ENCODE results near the gene SPRN. TPM values are rescaled to one million over a fixed set of nuclear protein-coding genes. Genes with fewer than 3 reads are reported as not detected.
"Not testable (repeated sequence)": the region's sequence is repeated elsewhere in the genome, so short reads cannot be mapped to it uniquely, and the experiment has no call there.

SPRN gene
- total RNA-seq, 8 experiments from 2014 or later, result 2.2 to 8.8 (median 3.4) TPM

DNA sequence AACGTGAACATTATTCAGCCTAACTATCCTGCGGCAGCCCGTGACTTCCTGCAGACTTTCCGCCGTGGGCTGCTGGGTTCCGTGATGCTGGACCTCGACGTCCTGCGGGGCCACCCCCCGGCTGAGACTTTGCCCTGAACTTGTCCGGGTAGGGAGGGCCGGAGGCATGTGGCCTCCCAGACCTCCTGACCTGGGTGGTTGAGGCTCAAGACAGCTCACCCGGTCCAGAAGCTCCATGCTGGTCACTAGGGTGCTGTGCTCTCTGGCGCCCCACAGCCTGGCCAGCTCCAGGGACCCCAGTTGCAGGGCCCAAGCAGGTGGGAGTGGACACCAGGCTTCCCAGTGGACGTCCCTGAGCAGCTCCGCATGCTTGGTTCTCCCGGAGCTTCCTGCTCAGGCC lies 4.4 kb downstream of the SPRN start:
- 88 to 98% (median 90%) methylated on average over 2 to 10 of the region's 17 CpGs; no CpG with 5 or more reads in 4 of the 10 experiments for WGBS, 10 experiments
- in situ Hi-C loops (cut with MboI; ENCODE audit: low pct_unique_long_range_greater_than_20kb in 2 of 9, low sequenced_read_pairs in 9 of 9, unreplicated experiment in 9 of 9), result no loop called here
- Histone ChIP-seq H3K4me3 (no peak overlapping the region), H3K4me1 (replicated peaks in 1 of 2) (peaks cover 0 to 4% of the 10 kb centered on the region in 2 donors), H3K27ac (no peak overlapping the region)
- ATAC-seq (replicated peaks in 6 of 8), result no peak

DNA sequence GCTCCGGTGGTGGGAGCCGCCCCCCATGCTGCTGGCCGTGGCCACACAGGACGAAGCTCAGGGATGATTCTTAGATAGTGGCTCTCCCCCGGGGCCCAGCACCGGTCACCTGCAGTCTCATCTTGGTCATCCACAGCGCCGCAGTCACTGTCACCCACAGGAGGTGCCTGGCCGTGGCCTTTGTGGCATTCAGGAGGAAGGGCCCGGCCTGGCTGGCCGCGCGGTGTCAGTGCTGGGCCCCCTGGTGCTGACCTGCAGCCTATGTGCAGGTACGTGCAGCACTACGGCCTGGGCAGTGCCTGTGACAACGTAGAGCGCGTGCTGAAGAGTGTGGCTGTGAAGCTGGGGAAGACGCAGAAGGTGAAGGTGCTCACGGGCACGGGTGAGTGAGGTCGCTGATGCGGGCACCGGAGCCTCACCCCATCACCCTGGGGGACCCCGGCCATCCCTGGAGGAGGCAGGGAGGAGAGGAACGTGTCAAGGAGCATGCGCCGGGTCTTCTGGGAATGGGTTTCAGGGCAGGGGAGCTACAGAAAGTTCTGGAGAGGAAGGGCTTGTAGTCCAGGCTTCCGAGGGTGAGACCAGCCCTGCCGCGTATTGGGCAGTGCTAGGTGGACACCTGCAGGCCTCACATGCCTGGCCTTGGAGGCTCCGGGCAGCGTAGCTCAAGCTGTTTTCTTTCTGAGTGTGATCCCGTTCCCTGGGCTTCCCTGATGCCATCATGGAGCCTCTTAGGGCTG lies 5.0 kb downstream of the SPRN start:
- in situ Hi-C loops (cut with MboI; ENCODE audit: low pct_unique_long_range_greater_than_20kb in 2 of 9, low sequenced_read_pairs in 9 of 9, unreplicated experiment in 9 of 9), result no loop called here
- no peak for ATAC-seq (replicated peaks in 6 of 8)
- WGBS, 10 experiments, result 73 to 100% (median 98%) methylated on average over 1 to 9 of the region's 34 CpGs; no CpG with 5 or more reads in 7 of the 10 experiments
- Histone ChIP-seq H3K27ac (no peak overlapping the region), H3K4me1 (replicated peaks in 1 of 2) (peaks cover 0 to 4% of the 10 kb centered on the region in 2 donors), H3K4me3 (no peak overlapping the region)

- H3K4me1 ChIP-seq (replicated peaks in 1 of 2), result peaks cover 0 to 4% of the 10 kb centered on the region in 2 donors
- in situ Hi-C loops (cut with MboI; ENCODE audit: low pct_unique_long_range_greater_than_20kb in 2 of 9, low sequenced_read_pairs in 9 of 9, unreplicated experiment in 9 of 9), result no loop called here
- H3K4me3 ChIP-seq, result no peak overlapping the region
- no peak overlapping the region for H3K27ac ChIP-seq
- WGBS, 10 experiments, result 80 to 100% (median 94%) methylated on average over 2 to 11 of the region's 14 CpGs; no CpG with 5 or more reads in 5 of the 10 experiments
- ATAC-seq (replicated peaks in 6 of 8), result no peak
Observed at GRCh38 chr10:133418289-133418993, 6.0 kb downstream of the SPRN start.

GRCh38 chr10:133415752-133416151 lies 8.7 kb downstream of the SPRN start:
- ATAC-seq (replicated peaks in 6 of 8), result no peak
- 88 to 100% (median 100%) methylated on average over 1 to 10 of the region's 25 CpGs; no CpG with 5 or more reads in 2 of the 10 experiments for WGBS, 10 experiments
- in situ Hi-C loops (cut with MboI; ENCODE audit: low pct_unique_long_range_greater_than_20kb in 2 of 9, low sequenced_read_pairs in 9 of 9, unreplicated experiment in 9 of 9), result no loop called here
- Histone ChIP-seq H3K4me1 (replicated peaks in 1 of 2) (no peaks in the 10 kb centered on the region), H3K4me3 (no peak overlapping the region), H3K27ac (no peak overlapping the region)

GRCh38 chr10:133414401-133414800 lies 10.0 kb downstream of the SPRN start:
- ATAC-seq (replicated peaks in 6 of 8); H3K27ac ChIP-seq; H3K4me3 ChIP-seq; in situ Hi-C loops (cut with MboI; ENCODE audit: low pct_unique_long_range_greater_than_20kb in 2 of 9, low sequenced_read_pairs in 9 of 9, unreplicated experiment in 9 of 9); H3K4me1 ChIP-seq (replicated peaks in 1 of 2): not testable (repeated sequence)
- WGBS, 10 experiments, result 95% methylated on average over 4 of the region's 23 CpGs; no CpG with 5 or more reads in 9 of the 10 experiments

DNA sequence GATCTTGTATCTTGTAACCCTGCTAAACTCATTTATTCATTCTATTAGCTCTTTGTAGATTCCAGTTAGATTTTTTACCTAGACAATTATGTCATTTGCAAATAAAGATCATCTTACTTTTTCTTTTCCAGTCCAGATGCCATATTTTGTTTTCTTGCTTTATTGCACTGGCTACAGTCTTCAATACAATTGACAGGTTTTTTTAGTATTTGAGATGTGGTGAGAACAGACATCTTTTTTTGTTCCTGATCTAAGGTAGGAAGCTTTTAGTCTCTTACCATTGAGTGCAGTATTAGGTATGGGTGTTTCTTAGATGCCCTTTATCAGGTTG lies 12.1 kb downstream of the SPRN start:
- H3K4me1 ChIP-seq (replicated peaks in 1 of 2), result no peaks in the 10 kb centered on the region
- in situ Hi-C loops (cut with MboI; ENCODE audit: low pct_unique_long_range_greater_than_20kb in 2 of 9, low sequenced_read_pairs in 9 of 9, unreplicated experiment in 9 of 9), result no loop called here
- ATAC-seq (replicated peaks in 6 of 8), result no peak
- no peak overlapping the region for H3K27ac ChIP-seq
- no peak overlapping the region for H3K4me3 ChIP-seq

DNA sequence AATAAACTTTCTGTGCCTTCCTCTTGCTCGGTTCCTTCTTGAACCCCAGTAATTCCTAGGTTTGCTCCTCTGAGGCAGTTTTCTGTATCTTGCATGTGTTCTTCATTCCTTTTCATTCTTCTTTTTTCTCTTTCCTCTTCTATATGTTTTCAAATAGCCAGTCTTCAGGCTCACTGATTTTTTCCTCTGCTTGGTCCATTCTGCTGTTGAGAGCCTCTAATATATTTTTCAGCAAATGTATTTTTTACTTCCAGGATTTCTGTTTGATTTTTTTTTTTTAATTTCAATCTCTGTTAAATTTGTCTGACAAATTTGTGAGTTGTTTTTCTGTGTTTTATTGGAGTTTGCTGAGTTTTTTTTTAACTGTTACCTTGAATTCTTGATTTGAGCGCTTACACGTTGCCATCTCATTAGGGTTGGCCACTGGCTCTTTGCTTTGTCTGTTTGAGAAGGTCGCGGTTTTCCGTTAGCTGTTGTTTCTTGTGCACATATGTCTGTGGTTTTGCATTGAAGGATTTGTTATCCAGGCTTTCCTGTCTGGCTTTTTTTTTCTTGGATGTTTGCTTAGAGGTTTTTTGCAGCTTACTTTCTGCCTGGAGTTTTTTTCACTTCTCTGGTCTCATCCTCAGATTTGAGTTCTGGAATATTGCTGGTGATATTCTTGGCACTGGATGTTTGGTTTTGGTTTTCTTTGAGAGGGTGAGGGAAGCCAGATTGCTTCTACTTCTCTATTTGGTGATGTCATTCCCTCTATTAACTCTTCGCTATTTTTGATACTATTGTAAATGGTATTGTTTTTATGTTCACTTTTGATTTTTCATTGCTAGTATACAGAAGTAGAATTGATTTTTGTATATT lies 12.7 kb downstream of the SPRN start:
- H3K4me3 ChIP-seq, result no peak overlapping the region
- H3K27ac ChIP-seq, result no peak overlapping the region
- in situ Hi-C loops (cut with MboI; ENCODE audit: low pct_unique_long_range_greater_than_20kb in 2 of 9, low sequenced_read_pairs in 9 of 9, unreplicated experiment in 9 of 9), result no loop called here
- no peaks in the 10 kb centered on the region for H3K4me1 ChIP-seq (replicated peaks in 1 of 2)
- 82 to 100% (median 98%) methylated on average over 3 to 7 of the region's 7 CpGs for WGBS, 10 experiments
- no peak for ATAC-seq (replicated peaks in 6 of 8)

- 80 to 99% (median 93%) methylated on average over 2 to 8 of the region's 8 CpGs for WGBS, 10 experiments
- no peak overlapping the region for H3K4me3 ChIP-seq
- ATAC-seq (replicated peaks in 6 of 8), result peak in 2 of 8 experiments; percentile 53 to 60
- in situ Hi-C loops (cut with MboI; ENCODE audit: low pct_unique_long_range_greater_than_20kb in 2 of 9, low sequenced_read_pairs in 9 of 9, unreplicated experiment in 9 of 9), result no loop called here
- H3K4me1 ChIP-seq (replicated peaks in 1 of 2), result no peaks in the 10 kb centered on the region
- no peak overlapping the region for H3K27ac ChIP-seq
Observed at GRCh38 chr10:133405844-133406527, 18.4 kb downstream of the SPRN start.

DNA sequence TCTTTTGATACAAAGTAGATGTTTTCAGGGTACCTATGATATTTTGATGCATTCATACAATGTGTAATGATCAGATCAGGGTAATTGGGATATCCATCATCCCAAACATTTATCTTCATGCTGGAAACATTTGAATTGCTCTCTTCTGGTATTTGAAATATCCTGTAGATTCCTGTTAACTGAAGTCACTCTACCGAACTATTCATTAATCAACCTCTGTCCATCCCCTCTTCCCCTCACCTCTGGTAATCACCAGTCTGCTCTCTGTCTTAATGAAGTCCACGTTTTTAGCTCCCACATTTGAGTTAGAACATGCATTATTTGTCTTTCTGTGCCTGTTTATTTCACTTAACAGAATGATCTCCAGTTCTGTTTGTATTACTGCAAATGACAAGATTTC lies 19.2 kb downstream of the SPRN start:
- Histone ChIP-seq H3K4me1 (replicated peaks in 1 of 2) (no peaks in the 10 kb centered on the region), H3K4me3 (no peak overlapping the region), H3K27ac (no peak overlapping the region)
- in situ Hi-C loops (cut with MboI; ENCODE audit: low pct_unique_long_range_greater_than_20kb in 2 of 9, low sequenced_read_pairs in 9 of 9, unreplicated experiment in 9 of 9), result no loop called here
- 17 to 100% (median 63%) methylated on average over 1 to 2 of the region's 2 CpGs; no CpG with 5 or more reads in 2 of the 10 experiments for whole genome bisulfite sequencing, 10 experiments
- ATAC-seq (replicated peaks in 6 of 8), result no peak

GRCh38 chr10:133403784-133404183 lies 20.6 kb downstream of the SPRN start:
- no peak overlapping the region for H3K4me3 ChIP-seq
- 59 to 100% (median 89%) methylated on average over 3 to 5 of the region's 5 CpGs; no CpG with 5 or more reads in 2 of the 10 experiments for WGBS, 10 experiments
- H3K27ac ChIP-seq, result no peak overlapping the region
- ATAC-seq (replicated peaks in 6 of 8), result peak in 2 of 8 experiments; percentile 71
- in situ Hi-C loops (cut with MboI; ENCODE audit: low pct_unique_long_range_greater_than_20kb in 2 of 9, low sequenced_read_pairs in 9 of 9, unreplicated experiment in 9 of 9), result no loop called here
- no peaks in the 10 kb centered on the region for H3K4me1 ChIP-seq (replicated peaks in 1 of 2)

DNA sequence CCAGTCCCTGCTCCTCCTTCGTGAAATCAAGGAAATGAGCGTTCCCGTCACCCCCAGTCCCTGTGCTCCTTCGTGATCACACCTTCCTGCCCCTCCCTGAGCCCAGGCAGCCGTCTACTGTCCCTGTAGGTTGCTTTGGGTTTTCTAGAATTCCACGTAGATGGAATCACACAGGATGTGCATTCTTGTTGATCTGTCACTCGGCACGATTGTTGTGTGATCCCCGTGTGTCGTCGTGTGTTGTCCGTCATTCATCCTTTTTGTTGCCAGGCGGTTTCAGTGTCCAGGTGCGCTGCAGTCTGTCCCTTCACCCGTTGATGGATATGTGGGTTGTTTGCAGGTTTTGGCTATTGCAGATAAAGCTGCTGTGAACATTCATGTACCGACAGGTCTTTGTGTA lies 21.1 kb downstream of the SPRN start:
- H3K4me3 ChIP-seq, result no peak overlapping the region
- in situ Hi-C loops (cut with MboI; ENCODE audit: low pct_unique_long_range_greater_than_20kb in 2 of 9, low sequenced_read_pairs in 9 of 9, unreplicated experiment in 9 of 9), result no loop called here
- no peak overlapping the region for H3K27ac ChIP-seq
- H3K4me1 ChIP-seq (replicated peaks in 1 of 2), result no peaks in the 10 kb centered on the region
- no peak for ATAC-seq (replicated peaks in 6 of 8)
- 84 to 100% (median 98%) methylated on average over 1 to 11 of the region's 16 CpGs; no CpG with 5 or more reads in 4 of the 10 experiments for WGBS, 10 experiments

- in situ Hi-C loops (cut with MboI; ENCODE audit: low pct_unique_long_range_greater_than_20kb in 2 of 9, low sequenced_read_pairs in 9 of 9, unreplicated experiment in 9 of 9), result no loop called here
- no peak overlapping the region for H3K27ac ChIP-seq
- WGBS, 10 experiments, result 80 to 100% (median 95%) methylated on average over 1 to 12 of the region's 21 CpGs; no CpG with 5 or more reads in 3 of the 10 experiments
- H3K4me1 ChIP-seq (replicated peaks in 1 of 2), result no peaks in the 10 kb centered on the region
- ATAC-seq (replicated peaks in 6 of 8), result no peak
- H3K4me3 ChIP-seq, result no peak overlapping the region
Observed at GRCh38 chr10:133401981-133402725, 22.3 kb downstream of the SPRN start.

Measured in motor neuron (in vitro differentiated cells).